ENCODE data around the gene PPP4R2.

GRCh38 chr3:72996473-72997333 is at the start of gene PPP4R2:
- TF ChIP-seq, protein P1, sequence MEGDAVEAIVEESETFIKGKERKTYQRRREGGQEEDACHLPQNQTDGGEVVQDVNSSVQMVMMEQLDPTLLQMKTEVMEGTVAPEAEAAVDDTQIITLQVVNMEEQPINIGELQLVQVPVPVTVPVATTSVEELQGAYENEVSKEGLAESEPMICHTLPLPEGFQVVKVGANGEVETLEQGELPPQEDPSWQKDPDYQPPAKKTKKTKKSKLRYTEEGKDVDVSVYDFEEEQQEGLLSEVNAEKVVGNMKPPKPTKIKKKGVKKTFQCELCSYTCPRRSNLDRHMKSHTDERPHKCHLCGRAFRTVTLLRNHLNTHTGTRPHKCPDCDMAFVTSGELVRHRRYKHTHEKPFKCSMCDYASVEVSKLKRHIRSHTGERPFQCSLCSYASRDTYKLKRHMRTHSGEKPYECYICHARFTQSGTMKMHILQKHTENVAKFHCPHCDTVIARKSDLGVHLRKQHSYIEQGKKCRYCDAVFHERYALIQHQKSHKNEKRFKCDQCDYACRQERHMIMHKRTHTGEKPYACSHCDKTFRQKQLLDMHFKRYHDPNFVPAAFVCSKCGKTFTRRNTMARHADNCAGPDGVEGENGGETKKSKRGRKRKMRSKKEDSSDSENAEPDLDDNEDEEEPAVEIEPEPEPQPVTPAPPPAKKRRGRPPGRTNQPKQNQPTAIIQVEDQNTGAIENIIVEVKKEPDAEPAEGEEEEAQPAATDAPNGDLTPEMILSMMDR (IDR thresholded peaks at IDR 0.05), result no peak
- no peak for TF ChIP-seq EZH2 (IDR thresholded peaks at IDR 0.05; ENCODE audit: borderline replicate concordance, insufficient read depth, low read depth, low read length, poor library complexity, severe bottlenecking)
